BJ (cell line): ENCODE data around the gene ADM2. TPM values are rescaled to one million over a fixed set of nuclear protein-coding genes. Genes with fewer than 3 reads are reported as not detected.
A peak's percentile ranks its signal among the peaks of the same experiment; 100 is the strongest.

Source experiments
- CTCF ChIA-PET: fragments of 350-600 bp; formaldehyde crosslinking; extraction: SDS; loops from one replicate; lab custom pipeline; 2021; ENCODE audit warnings: antibody characterized with exemption, inconsistent platforms; lab: Yijun Ruan, JAX
- POLR2A ChIA-PET: fragments of 300-600 bp; sonication (Branson Sonifier 250); formaldehyde crosslinking; extraction: SDS; loops from one replicate; lab custom pipeline; 2021; ENCODE audit warnings: antibody characterized with exemption; lab: Charles Lee
- DNase-seq: peaks from one replicate; pipeline ENCODE4 v3.0.0-alpha.2; 2011; ENCODE audit warnings: low read depth
- H3K27me3 ChIP-seq: 2 replicates; pipeline ENCODE4 v1.6.0; 2011; ENCODE audit warnings: low read length; ENCODE audit not compliant: control insufficient read depth, insufficient read depth
- H3K36me3 ChIP-seq: 2 replicates; pipeline ENCODE4 v1.5.1; 2011; ENCODE audit warnings: low read length; ENCODE audit not compliant: control insufficient read depth, insufficient read depth
- H3K4me3 ChIP-seq: 2 replicates; pipeline ENCODE4 v1.5.1; 2011; ENCODE audit warnings: low read depth, mild to moderate bottlenecking, control low read depth, low read length
- polyA plus RNA-seq: library from polyadenylated mRNA; depleted of rRNA; stranded (reverse); fragments of >200 nt; gene quantifications from 2 replicates; pipeline ENCODE4 v1.2.3, GENCODE V29; 2011
- TF ChIP-seq, protein P1 (sequence below): IDR thresholded peaks from 2 replicates; pipeline ENCODE4 v1.5.1; 2011; ENCODE audit warnings: low read depth, mild to moderate bottlenecking, control low read depth, inconsistent platforms, low read length, moderate library complexity; ENCODE audit not compliant: insufficient read depth

The ADM2 gene
- polyA plus RNA-seq, 1 experiment, result 16.0 TPM

DNA sequence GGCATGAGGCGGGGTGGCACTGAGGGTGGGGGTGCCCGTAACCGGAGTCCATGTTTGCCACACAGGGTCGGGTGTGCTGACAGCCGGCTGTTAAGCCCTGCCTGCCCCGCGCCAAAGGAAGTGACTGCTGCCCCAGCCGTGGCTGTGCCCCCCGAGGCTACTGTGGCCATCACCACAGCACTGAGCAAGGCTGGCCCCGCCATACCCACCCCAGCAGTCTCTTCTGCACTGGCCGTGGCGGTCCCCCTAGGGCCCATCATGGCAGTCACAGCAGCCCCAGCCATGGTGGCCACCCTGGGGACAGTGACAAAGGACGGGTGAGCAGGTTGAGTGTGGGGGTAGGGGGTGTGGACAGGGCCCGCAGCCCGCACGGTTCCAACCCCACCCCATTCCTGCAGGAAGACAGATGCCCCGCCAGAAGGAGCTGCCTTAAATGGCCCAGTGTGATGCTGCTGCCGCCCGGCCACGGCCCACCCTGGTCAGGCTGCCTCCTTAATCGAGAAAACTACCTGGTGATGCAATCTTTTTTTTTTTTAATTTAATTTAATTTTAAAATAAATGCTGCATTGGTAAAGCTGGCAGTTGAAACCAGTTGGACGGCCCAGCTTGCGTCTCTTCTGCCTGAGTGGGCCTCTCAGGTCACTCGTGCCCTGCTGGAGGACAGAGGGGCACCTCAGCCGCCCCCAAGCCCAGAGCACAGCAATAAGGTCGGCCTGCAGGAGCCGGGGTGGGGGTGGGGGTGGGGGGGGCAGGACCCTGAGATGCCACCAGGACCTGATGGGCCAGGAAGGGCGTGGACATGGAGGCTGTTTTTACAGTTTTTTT, 37.3 kb upstream of the ADM2 start:
- Histone ChIP-seq H3K4me3 (no peak overlapping the region), H3K27me3 (no peaks in the 10 kb centered on the region), H3K36me3 (peaks cover 28% of the 10 kb centered on the region)
- POLR2A ChIA-PET, result no interaction called here
- TF ChIP-seq, protein P1, sequence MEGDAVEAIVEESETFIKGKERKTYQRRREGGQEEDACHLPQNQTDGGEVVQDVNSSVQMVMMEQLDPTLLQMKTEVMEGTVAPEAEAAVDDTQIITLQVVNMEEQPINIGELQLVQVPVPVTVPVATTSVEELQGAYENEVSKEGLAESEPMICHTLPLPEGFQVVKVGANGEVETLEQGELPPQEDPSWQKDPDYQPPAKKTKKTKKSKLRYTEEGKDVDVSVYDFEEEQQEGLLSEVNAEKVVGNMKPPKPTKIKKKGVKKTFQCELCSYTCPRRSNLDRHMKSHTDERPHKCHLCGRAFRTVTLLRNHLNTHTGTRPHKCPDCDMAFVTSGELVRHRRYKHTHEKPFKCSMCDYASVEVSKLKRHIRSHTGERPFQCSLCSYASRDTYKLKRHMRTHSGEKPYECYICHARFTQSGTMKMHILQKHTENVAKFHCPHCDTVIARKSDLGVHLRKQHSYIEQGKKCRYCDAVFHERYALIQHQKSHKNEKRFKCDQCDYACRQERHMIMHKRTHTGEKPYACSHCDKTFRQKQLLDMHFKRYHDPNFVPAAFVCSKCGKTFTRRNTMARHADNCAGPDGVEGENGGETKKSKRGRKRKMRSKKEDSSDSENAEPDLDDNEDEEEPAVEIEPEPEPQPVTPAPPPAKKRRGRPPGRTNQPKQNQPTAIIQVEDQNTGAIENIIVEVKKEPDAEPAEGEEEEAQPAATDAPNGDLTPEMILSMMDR, result no peak
- CTCF ChIA-PET, result interaction anchor here (1.0 to 1.4 kb wide), 3 partner anchors 9 to 119 kb away, joined by 3 read pairs; partner anchors contain the start of gene SYCE3
- DNase-seq, result no peak

DNA sequence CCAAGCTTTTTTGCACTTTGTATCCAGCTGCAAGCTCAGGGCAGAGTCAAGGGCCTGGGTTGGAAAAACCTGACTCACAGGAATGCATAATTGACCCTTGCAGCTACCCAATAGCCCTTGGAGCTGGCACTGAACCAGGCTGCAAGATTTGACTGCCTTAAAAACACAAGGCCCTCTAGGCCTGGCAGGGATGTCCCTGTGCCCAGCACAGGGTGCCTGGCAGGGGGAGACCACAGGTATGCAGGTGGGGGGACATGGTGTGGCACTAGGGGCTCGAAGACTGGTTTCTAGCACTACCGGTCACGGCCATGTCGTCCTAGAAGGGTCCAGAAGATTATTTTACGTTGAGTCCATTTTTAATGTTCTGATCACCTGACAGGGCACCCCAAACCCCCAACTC, 36.7 kb upstream of the ADM2 start:
- peak; percentile 13 for DNase-seq
- TF ChIP-seq, protein P1, result no peak
- Histone ChIP-seq H3K36me3 (peaks cover 26% of the 10 kb centered on the region), H3K4me3 (no peak overlapping the region), H3K27me3 (no peaks in the 10 kb centered on the region)
- ChIA-PET CTCF (interaction anchor here (1.0 to 1.7 kb wide), 4 partner anchors 8 to 118 kb away, joined by 3 to 4 read pairs (median 3); partner anchors contain the start of gene SYCE3), POLR2A (no interaction called here)

- ChIA-PET CTCF (interaction anchor here (1.0 to 1.7 kb wide), 3 partner anchors 8 to 118 kb away, joined by 3 to 4 read pairs (median 3); partner anchors contain the start of gene SYCE3), POLR2A (no interaction called here)
- TF ChIP-seq, protein P1, result no peak
- H3K27me3 ChIP-seq, result no peaks in the 10 kb centered on the region
- H3K4me3 ChIP-seq, result no peak overlapping the region
- DNase-seq, result no peak
- H3K36me3 ChIP-seq, result peaks cover 26% of the 10 kb centered on the region
Observed at GRCh38 chr22:50445071-50445879, 36.1 kb upstream of the ADM2 start.

GRCh38 chr22:50445880-50446707, 35.2 kb upstream of the ADM2 start:
- H3K27me3 ChIP-seq, result no peaks in the 10 kb centered on the region
- no peak overlapping the region for H3K4me3 ChIP-seq
- CTCF ChIA-PET, result interaction anchor here (1.7 kb wide), 1 partner anchor 12 kb away, joined by 4 read pairs; no protein-coding TSS in a partner anchor
- no peak for DNase-seq
- TF ChIP-seq, protein P1, result no peak
- peaks cover 21% of the 10 kb centered on the region for H3K36me3 ChIP-seq
- POLR2A ChIA-PET, result no interaction called here
